ENCODE measurements around the gene LMNB1. TPM values are rescaled to one million over a fixed set of nuclear protein-coding genes. Genes with fewer than 3 reads are reported as not detected.
"Not testable (repeated sequence)": the region's sequence is repeated elsewhere in the genome, so short reads cannot be mapped to it uniquely, and the experiment has no call there.

The LMNB1 gene
- total RNA-seq, 1 experiment from 2014 or later = 220 TPM

DNA sequence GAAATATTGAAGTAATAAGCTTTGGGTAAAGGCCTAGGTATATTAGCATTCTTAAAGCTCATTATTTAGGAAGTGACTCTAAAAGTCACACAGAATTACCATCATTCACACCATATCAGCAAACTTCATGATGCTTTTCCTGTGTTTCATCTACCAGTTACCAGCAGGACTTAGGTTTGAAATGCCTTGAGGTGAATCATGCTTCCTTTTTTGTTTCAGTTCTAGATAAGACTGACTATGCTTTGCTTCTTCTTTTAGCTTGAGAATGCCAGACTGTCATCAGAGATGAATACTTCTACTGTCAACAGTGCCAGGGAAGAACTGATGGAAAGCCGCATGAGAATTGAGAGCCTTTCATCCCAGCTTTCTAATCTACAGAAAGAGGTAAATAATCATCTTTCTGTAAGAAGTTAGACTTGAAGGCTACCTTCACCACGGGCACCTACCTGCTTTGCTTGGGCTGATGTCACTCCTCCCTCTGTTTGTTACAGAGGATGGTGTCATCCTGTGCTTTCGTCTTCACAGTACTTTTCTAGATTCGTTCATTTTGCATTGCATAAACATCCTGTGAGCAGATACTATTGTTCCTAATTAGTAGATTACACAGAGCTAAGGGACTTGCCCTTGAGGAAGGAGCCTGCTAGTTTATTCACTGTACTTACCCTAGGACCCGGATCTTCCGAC, 34.7 kb downstream of the LMNB1 start (continued):
- TF ChIP-seq, protein P1, sequence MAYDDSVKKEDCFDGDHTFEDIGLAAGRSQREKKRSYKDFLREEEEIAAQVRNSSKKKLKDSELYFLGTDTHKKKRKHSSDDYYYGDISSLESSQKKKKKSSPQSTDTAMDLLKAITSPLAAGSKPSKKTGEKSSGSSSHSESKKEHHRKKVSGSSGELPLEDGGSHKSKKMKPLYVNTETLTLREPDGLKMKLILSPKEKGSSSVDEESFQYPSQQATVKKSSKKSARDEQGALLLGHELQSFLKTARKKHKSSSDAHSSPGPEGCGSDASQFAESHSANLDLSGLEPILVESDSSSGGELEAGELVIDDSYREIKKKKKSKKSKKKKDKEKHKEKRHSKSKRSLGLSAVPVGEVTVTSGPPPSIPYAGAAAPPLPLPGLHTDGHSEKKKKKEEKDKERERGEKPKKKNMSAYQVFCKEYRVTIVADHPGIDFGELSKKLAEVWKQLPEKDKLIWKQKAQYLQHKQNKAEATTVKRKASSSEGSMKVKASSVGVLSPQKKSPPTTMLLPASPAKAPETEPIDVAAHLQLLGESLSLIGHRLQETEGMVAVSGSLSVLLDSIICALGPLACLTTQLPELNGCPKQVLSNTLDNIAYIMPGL (CRISPR knock-in tag; IDR thresholded peaks at IDR 0.05) = no peak
- TF ChIP-seq, protein P2, sequence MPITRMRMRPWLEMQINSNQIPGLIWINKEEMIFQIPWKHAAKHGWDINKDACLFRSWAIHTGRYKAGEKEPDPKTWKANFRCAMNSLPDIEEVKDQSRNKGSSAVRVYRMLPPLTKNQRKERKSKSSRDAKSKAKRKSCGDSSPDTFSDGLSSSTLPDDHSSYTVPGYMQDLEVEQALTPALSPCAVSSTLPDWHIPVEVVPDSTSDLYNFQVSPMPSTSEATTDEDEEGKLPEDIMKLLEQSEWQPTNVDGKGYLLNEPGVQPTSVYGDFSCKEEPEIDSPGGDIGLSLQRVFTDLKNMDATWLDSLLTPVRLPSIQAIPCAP (CRISPR knock-in tag; IDR thresholded peaks at IDR 0.05) = no peak

DNA sequence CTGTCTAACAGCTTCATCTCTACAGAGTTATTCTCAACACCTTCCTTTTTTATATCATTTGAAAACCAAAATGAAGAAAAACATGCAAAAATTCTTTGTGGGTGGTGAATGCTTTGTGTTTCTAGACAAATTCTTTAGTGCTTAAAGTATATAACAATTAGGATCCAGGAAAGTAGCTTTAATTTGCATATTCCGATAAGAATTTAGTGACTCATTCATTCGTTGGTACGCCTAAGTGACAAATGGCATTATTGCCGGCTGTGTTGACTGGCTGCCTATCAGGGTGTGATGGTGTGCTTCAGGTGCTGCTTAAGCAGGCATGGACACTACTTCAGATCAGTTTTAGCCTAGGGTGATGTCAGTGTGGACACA, 35.2 kb downstream of the LMNB1 start:
- H3K4me1 Mint-ChIP-seq = no peaks in the 10 kb centered on the region
- TF ChIP-seq ZNF263 (CRISPR knock-in tag; IDR thresholded peaks at IDR 0.05; ENCODE audit: low read depth) (no peak), FOXP1 (CRISPR knock-in tag; IDR thresholded peaks at IDR 0.05; ENCODE audit: borderline replicate concordance) (no peak), RORB (CRISPR knock-in tag; IDR thresholded peaks at IDR 0.05) (no peak), JUN (CRISPR knock-in tag; IDR thresholded peaks at IDR 0.05) (no peak), NFATC4 (CRISPR knock-in tag; IDR thresholded peaks at IDR 0.05) (no peak), GABPB1 (CRISPR knock-in tag; IDR thresholded peaks at IDR 0.05) (no peak), ZNF121 (CRISPR knock-in tag; IDR thresholded peaks at IDR 0.05) (no peak), SMAD4 (CRISPR knock-in tag; IDR thresholded peaks at IDR 0.05) (no peak), TP53 (CRISPR knock-in tag; IDR thresholded peaks at IDR 0.05) (no peak), CBFB (CRISPR knock-in tag; IDR thresholded peaks at IDR 0.05; ENCODE audit: low read depth) (no peak), MYBL2 (CRISPR knock-in tag; IDR thresholded peaks at IDR 0.05) (no peak), ETV6 (CRISPR knock-in tag; IDR thresholded peaks at IDR 0.05) (no peak), MXD4 (CRISPR knock-in tag; IDR thresholded peaks at IDR 0.05; ENCODE audit: borderline replicate concordance) (no peak)
- TF ChIP-seq, protein P3, sequence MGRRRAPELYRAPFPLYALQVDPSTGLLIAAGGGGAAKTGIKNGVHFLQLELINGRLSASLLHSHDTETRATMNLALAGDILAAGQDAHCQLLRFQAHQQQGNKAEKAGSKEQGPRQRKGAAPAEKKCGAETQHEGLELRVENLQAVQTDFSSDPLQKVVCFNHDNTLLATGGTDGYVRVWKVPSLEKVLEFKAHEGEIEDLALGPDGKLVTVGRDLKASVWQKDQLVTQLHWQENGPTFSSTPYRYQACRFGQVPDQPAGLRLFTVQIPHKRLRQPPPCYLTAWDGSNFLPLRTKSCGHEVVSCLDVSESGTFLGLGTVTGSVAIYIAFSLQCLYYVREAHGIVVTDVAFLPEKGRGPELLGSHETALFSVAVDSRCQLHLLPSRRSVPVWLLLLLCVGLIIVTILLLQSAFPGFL (CRISPR knock-in tag; IDR thresholded peaks at IDR 0.05; ENCODE audit: borderline replicate concordance) = no peak
- TF ChIP-seq, protein P4, sequence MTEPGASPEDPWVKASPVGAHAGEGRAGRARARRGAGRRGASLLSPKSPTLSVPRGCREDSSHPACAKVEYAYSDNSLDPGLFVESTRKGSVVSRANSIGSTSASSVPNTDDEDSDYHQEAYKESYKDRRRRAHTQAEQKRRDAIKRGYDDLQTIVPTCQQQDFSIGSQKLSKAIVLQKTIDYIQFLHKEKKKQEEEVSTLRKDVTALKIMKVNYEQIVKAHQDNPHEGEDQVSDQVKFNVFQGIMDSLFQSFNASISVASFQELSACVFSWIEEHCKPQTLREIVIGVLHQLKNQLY (CRISPR knock-in tag; IDR thresholded peaks at IDR 0.05) = no peak
- TF ChIP-seq, protein P5, sequence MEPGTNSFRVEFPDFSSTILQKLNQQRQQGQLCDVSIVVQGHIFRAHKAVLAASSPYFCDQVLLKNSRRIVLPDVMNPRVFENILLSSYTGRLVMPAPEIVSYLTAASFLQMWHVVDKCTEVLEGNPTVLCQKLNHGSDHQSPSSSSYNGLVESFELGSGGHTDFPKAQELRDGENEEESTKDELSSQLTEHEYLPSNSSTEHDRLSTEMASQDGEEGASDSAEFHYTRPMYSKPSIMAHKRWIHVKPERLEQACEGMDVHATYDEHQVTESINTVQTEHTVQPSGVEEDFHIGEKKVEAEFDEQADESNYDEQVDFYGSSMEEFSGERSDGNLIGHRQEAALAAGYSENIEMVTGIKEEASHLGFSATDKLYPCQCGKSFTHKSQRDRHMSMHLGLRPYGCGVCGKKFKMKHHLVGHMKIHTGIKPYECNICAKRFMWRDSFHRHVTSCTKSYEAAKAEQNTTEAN (CRISPR knock-in tag; IDR thresholded peaks at IDR 0.05) = no peak
- TF ChIP-seq, protein P2 (CRISPR knock-in tag; IDR thresholded peaks at IDR 0.05) = no peak
- TF ChIP-seq, protein P6, sequence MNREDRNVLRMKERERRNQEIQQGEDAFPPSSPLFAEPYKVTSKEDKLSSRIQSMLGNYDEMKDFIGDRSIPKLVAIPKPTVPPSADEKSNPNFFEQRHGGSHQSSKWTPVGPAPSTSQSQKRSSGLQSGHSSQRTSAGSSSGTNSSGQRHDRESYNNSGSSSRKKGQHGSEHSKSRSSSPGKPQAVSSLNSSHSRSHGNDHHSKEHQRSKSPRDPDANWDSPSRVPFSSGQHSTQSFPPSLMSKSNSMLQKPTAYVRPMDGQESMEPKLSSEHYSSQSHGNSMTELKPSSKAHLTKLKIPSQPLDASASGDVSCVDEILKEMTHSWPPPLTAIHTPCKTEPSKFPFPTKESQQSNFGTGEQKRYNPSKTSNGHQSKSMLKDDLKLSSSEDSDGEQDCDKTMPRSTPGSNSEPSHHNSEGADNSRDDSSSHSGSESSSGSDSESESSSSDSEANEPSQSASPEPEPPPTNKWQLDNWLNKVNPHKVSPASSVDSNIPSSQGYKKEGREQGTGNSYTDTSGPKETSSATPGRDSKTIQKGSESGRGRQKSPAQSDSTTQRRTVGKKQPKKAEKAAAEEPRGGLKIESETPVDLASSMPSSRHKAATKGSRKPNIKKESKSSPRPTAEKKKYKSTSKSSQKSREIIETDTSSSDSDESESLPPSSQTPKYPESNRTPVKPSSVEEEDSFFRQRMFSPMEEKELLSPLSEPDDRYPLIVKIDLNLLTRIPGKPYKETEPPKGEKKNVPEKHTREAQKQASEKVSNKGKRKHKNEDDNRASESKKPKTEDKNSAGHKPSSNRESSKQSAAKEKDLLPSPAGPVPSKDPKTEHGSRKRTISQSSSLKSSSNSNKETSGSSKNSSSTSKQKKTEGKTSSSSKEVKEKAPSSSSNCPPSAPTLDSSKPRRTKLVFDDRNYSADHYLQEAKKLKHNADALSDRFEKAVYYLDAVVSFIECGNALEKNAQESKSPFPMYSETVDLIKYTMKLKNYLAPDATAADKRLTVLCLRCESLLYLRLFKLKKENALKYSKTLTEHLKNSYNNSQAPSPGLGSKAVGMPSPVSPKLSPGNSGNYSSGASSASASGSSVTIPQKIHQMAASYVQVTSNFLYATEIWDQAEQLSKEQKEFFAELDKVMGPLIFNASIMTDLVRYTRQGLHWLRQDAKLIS (CRISPR knock-in tag; IDR thresholded peaks at IDR 0.05; ENCODE audit: borderline replicate concordance) = no peak
- H3K27ac Mint-ChIP-seq = 0 out of 2 replicates have a peak overlapping the region, but pooled peaks have one; percentile 57
- H3K4me3 Mint-ChIP-seq = no peak overlapping the region
- ChIA-PET POLR2A (no interaction called here), CTCF (no interaction called here)
- ATAC-seq = no peak
- no peaks in the 10 kb centered on the region for H3K9me3 Mint-ChIP-seq
- peaks cover 76% of the 10 kb centered on the region for H3K36me3 Mint-ChIP-seq
- no peak for DNase-seq (ENCODE audit: low spot score)
- no peaks in the 10 kb centered on the region for H3K27me3 Mint-ChIP-seq (ENCODE audit: low read depth)

DNA sequence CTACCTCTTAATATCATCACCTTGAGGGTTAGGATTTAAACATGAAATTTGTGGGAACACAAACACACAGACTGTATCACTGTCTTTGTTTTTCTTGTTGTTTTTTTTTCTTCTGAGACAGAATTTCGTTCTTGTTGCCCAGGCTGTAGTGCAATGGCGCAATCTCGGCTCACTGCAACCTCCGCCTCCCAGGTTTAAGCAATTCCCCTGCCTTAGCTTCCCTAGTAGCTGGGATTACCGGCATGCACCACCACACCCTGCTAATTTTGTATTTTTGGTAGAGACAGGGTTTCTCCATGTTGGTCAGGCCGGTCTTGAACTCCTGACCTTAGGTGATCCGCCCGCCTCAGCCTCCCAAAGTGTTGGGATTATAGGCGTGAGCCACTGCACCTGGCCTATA, 36.9 kb downstream of the LMNB1 start:
- H3K9me3 Mint-ChIP-seq; ATAC-seq; H3K4me3 Mint-ChIP-seq; H3K27me3 Mint-ChIP-seq (ENCODE audit: low read depth); DNase-seq (ENCODE audit: low spot score); H3K27ac Mint-ChIP-seq; H3K4me1 Mint-ChIP-seq; CTCF ChIA-PET: not testable (repeated sequence)
- H3K36me3 Mint-ChIP-seq = peaks cover 82% of the 10 kb centered on the region
- POLR2A ChIA-PET = interaction anchor here (0.7 kb wide), 1 partner anchor 10 kb away, joined by 4 read pairs; no protein-coding TSS in a partner anchor

Data from WTC11 (cell line).